Measurements from ENCODE around the gene CYP2U1. TPM values are rescaled to one million over a fixed set of nuclear protein-coding genes. Genes with fewer than 3 reads are reported as not detected.

CYP2U1 gene
- total and polyA plus RNA-seq, 2 donors (not counting 3 experiments of a cell fraction or from before 2014, with no cell fraction given) = 2.9 to 5.8 TPM

DNA sequence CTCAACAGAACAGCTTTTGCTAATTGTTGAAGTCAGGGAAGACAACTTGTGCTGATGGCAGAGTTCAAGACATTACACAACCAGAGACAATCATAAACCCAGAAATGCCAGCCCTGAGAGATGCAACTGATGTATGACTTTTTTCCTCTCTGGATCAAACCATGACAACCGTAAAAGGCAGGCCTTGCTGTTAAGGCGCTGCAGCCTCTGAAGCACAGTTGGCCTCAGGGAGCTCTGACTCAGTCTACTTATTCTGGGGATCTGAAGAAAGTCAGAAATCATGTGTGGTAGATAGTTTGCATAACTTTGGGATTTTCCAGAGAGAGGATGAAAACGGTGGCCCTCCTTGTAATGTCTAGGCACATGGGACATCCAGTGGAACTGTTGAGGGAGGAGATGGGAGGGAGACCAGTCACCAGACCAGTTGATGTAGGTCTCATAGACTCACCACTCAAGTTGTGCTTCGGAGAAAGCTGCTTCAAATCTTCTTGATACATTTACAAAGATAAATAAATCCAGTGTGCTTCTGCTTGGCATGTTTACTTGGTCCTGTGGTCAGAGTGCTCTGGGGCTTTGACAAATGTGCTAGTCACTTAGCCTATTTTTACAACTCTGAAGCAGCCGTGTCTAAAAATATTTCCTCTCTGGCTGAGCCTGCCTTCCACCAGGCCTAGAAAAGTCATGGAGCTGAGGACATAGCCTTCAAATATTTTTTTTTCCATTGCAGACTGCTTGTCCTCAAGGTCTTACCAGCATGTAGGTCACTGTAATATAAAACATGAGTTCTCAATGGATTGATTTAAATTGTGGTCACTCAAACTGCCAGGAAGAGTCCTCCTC lies 65.8 kb downstream of the CYP2U1 start:
- TF ChIP-seq EZH2 (IDR thresholded peaks at IDR 0.05; ENCODE audit: borderline replicate concordance, low read depth, low read length, severe bottlenecking) = no peak
- no peak for TF ChIP-seq POLR2A (IDR thresholded peaks at IDR 0.05; ENCODE audit: low read depth, low read length)
- TF ChIP-seq GATA2 (IDR thresholded peaks at IDR 0.05; ENCODE audit: insufficient read depth, insufficient read length, low read depth, low read length) = no peak
- no peak for TF ChIP-seq POLR2AphosphoS5 (IDR thresholded peaks at IDR 0.05; ENCODE audit: insufficient read depth, low read depth, low read length)
- no peak for TF ChIP-seq MYC (IDR thresholded peaks at IDR 0.05; ENCODE audit: low read depth, low read length)
- no peak for TF ChIP-seq JUN (IDR thresholded peaks at IDR 0.05; ENCODE audit: borderline replicate concordance, insufficient read depth, insufficient read length, low read depth)
- no peak for TF ChIP-seq FOS (IDR thresholded peaks at IDR 0.05; ENCODE audit: borderline replicate concordance, insufficient read depth, low read length)
- TF ChIP-seq, protein P1, sequence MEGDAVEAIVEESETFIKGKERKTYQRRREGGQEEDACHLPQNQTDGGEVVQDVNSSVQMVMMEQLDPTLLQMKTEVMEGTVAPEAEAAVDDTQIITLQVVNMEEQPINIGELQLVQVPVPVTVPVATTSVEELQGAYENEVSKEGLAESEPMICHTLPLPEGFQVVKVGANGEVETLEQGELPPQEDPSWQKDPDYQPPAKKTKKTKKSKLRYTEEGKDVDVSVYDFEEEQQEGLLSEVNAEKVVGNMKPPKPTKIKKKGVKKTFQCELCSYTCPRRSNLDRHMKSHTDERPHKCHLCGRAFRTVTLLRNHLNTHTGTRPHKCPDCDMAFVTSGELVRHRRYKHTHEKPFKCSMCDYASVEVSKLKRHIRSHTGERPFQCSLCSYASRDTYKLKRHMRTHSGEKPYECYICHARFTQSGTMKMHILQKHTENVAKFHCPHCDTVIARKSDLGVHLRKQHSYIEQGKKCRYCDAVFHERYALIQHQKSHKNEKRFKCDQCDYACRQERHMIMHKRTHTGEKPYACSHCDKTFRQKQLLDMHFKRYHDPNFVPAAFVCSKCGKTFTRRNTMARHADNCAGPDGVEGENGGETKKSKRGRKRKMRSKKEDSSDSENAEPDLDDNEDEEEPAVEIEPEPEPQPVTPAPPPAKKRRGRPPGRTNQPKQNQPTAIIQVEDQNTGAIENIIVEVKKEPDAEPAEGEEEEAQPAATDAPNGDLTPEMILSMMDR (IDR thresholded peaks at IDR 0.05; ENCODE audit: extremely low read depth in 1 of 2, insufficient read depth in 1 of 2, low read depth in 1 of 2, low read length in 2 of 2) = no peak
- TF ChIP-seq, protein P2, sequence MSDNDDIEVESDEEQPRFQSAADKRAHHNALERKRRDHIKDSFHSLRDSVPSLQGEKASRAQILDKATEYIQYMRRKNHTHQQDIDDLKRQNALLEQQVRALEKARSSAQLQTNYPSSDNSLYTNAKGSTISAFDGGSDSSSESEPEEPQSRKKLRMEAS (IDR thresholded peaks at IDR 0.05; ENCODE audit: insufficient read depth, insufficient read length) = no peak
- dilution Hi-C loops (cut with MboI; ENCODE audit: extremely low pct_ligation_motif_present, low sequenced_read_pairs) (no loop called here), intact Hi-C loops (cut with micrococcal nuclease) (no loop called here)
- Histone ChIP-seq H3K4me3 (replicated peaks in 1 of 3; ENCODE audit: insufficient read depth in 1 of 3, low read depth in 1 of 3, low read length in 3 of 3) (no peak overlapping the region), H2AFZ (ENCODE audit: low read depth, low read length) (no peak overlapping the region), H3K9me3 (replicated peaks; ENCODE audit: control insufficient read depth, insufficient read depth, low read length) (no peaks in the 10 kb centered on the region), H3K27me3 (ENCODE audit: control insufficient read depth in 2 of 2, insufficient read depth in 2 of 2, low read length in 2 of 2) (no peaks in the 10 kb centered on the region), H3K9me1 (replicated peaks; ENCODE audit: control insufficient read depth, extremely low read depth, insufficient read depth, low read length) (no peaks in the 10 kb centered on the region), H3K4me1 (ENCODE audit: control insufficient read depth, extremely low read depth, insufficient read depth, low read length) (no peaks in the 10 kb centered on the region), H3K79me2 (ENCODE audit: control insufficient read depth, insufficient read depth, low read length) (peaks cover 4% of the 10 kb centered on the region), H3K27ac (ENCODE audit: insufficient read depth, low read depth, low read length) (no peak overlapping the region), H3K36me3 (ENCODE audit: control insufficient read depth in 2 of 2, extremely low read depth in 1 of 2, insufficient read depth in 2 of 2, low read length in 2 of 2) (no peaks in the 10 kb centered on the region), H4K20me1 (replicated peaks; ENCODE audit: control insufficient read depth, extremely low read depth, insufficient read depth, low read length) (no peaks in the 10 kb centered on the region), H3K4me2 (ENCODE audit: insufficient read depth, low read length) (no peak overlapping the region), H3K9ac (replicated peaks; ENCODE audit: extremely low read depth, insufficient read depth, low read length) (no peak overlapping the region)
- POLR2A ChIA-PET = interaction anchor here (0.6 kb wide), 1 partner anchor 39 kb away, joined by 3 read pairs; no protein-coding TSS in a partner anchor
- CTCF ChIA-PET = no interaction called here
- DNase-seq (ENCODE audit: low read depth, low spot score) (no peak), FAIRE-seq (no peak)
- no TSS peak for BruUV-seq (replicated peaks)
